ENCODE results near the gene LRRC28.

DNA sequence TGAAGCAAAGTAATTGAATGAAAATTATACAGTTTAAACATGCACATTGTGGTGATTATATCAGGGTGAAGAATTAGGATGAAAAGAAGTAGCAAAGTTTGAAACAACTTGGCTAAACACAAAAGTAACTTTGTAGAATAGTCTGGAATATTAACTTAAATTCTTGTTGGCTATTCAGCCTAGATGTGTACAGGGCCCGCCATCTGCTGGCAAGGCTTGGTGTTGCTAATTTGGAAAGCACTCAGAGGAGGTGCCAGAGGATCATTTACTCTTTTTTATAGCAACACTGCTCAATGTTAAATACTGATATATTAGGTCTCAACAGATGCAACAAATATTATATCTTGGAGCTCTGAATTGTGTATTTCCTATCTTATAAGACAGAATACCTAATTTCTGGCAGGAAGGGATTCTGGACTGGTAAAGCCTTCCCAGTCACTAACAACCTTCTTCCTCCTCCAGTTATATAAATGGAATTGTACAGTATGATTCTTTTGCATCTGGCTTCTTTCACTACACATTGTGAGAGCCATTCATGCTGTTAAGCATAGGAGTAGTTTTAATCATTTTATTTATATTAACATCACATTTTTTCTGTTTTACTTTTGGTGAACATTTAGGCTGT, 38.0 kb upstream of the LRRC28 start:
- TF ChIP-seq POLR2A (IDR thresholded peaks at IDR 0.05; ENCODE audit: low read depth, low read length) (no peak), TAF1 (IDR thresholded peaks at IDR 0.05; ENCODE audit: borderline replicate concordance, low read depth, low read length) (no peak)
